A204.1 (cell line): ENCODE measurements around the gene CDK13.

Experiments
- FAIRE-seq: peaks from 2 replicates; lab custom pipeline; 2012; peaks lifted over from hg19 to GRCh38; lab: Jason Lieb, UNC

The CDK13 gene

GRCh38 chr7:39948956-39949928 lies 814 bp upstream of the CDK13 start:
- FAIRE-seq, result peak; percentile 99

GRCh38 chr7:39950473-39951225 lies 593 bp downstream of the CDK13 start:
- FAIRE-seq, result no peak

- no peak for FAIRE-seq
Measured at GRCh38 chr7:39951226-39952194, 1.5 kb downstream of the CDK13 start.

GRCh38 chr7:39952374-39952773 lies 2.3 kb downstream of the CDK13 start:
- FAIRE-seq, result no peak

- FAIRE-seq, result no peak
Measured at GRCh38 chr7:39952803-39953202, 2.7 kb downstream of the CDK13 start.

- no peak for FAIRE-seq
Measured at GRCh38 chr7:39954694-39955093, 4.6 kb downstream of the CDK13 start.

- no peak for FAIRE-seq
Measured at GRCh38 chr7:39958038-39958437, 8.0 kb downstream of the CDK13 start.

GRCh38 chr7:39967406-39968161 lies 17.5 kb downstream of the CDK13 start:
- FAIRE-seq, result no peak

- FAIRE-seq, result no peak
Measured at GRCh38 chr7:39969431-39969830, 19.4 kb downstream of the CDK13 start.

- FAIRE-seq, result no peak
Measured at GRCh38 chr7:39971924-39972323, 21.9 kb downstream of the CDK13 start.

GRCh38 chr7:39973801-39974200 lies 23.7 kb downstream of the CDK13 start:
- no peak for FAIRE-seq

- no peak for FAIRE-seq
Measured at GRCh38 chr7:39978230-39978934, 28.3 kb downstream of the CDK13 start.

- no peak for FAIRE-seq
Measured at GRCh38 chr7:39979406-39980073, 29.5 kb downstream of the CDK13 start.

- FAIRE-seq, result no peak
Measured at GRCh38 chr7:39985398-39985918, 35.4 kb downstream of the CDK13 start.

GRCh38 chr7:39987641-39988347 lies 37.7 kb downstream of the CDK13 start:
- FAIRE-seq, result no peak

GRCh38 chr7:40000734-40001315 lies 50.8 kb downstream of the CDK13 start:
- no peak for FAIRE-seq

- FAIRE-seq, result peak; percentile 14
Measured at GRCh38 chr7:40001649-40002048, 51.6 kb downstream of the CDK13 start.

- no peak for FAIRE-seq
Measured at GRCh38 chr7:40003597-40003996, 53.5 kb downstream of the CDK13 start.
